GM03348 (cell line): ENCODE results near the gene HIGD1A.
"Not testable (repeated sequence)": the region's sequence is repeated elsewhere in the genome, so short reads cannot be mapped to it uniquely, and the experiment has no call there.

Source experiments
- DNase-seq: peaks from one replicate; pipeline ENCODE4 v3.0.0; 2012; ENCODE audit warnings: low spot score

The HIGD1A gene

DNA sequence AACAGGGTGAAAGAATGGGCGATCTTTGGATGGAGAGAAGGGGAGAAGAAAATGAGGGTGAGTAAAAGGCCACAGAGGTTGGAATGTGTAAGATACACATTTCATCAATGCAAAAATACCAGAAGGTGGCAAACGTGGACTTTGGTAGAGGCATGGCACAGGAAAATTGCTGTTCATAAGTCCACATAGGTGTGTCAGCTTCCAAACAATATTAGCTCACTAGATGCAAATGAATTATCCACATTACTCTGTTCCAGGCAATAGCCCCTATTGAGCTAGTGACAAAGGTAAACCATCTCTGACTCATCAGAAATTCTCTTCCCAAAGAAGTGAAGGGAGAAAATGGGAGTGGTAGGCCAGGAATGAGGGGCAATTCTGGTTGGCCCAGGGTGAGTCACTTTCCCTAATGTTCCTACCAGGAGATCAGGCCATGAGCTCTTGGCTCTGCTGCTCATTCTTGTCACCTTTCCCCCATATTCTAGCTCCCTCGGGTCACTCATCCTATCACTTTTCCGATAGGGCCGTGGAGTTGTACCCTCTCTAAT, 24.9 kb upstream of the HIGD1A start:
- DNase-seq = no peak

GRCh38 chr3:42827654-42828053, 23.4 kb upstream of the HIGD1A start:
- DNase-seq = no peak

GRCh38 chr3:42827023-42827422, 22.7 kb upstream of the HIGD1A start:
- no peak for DNase-seq

- DNase-seq = no peak
Observed at GRCh38 chr3:42826141-42826540, 21.9 kb upstream of the HIGD1A start.

DNA sequence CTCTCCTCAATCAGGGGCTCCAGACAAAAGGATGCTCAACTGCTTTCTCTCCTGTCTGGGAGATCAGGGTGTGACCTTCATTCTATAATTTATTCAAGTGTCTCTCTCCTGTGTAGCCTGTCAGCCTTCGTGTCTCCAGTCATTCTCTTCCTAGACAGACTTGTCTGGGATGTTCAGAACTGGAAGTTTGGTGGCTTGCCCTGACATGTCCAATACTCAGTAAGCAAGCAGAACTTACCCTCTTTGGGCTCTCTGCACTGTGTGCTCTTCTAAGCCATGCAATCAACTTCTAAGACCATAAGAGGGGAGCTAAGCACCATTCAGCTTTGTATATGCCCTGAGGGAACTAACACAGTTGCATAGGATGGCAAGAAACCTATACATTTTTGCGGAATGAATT, 19.1 kb upstream of the HIGD1A start:
- DNase-seq = no peak

GRCh38 chr3:42822828-42823227, 18.5 kb upstream of the HIGD1A start:
- no peak for DNase-seq

GRCh38 chr3:42820746-42821051, 16.4 kb upstream of the HIGD1A start:
- DNase-seq = no peak

DNA sequence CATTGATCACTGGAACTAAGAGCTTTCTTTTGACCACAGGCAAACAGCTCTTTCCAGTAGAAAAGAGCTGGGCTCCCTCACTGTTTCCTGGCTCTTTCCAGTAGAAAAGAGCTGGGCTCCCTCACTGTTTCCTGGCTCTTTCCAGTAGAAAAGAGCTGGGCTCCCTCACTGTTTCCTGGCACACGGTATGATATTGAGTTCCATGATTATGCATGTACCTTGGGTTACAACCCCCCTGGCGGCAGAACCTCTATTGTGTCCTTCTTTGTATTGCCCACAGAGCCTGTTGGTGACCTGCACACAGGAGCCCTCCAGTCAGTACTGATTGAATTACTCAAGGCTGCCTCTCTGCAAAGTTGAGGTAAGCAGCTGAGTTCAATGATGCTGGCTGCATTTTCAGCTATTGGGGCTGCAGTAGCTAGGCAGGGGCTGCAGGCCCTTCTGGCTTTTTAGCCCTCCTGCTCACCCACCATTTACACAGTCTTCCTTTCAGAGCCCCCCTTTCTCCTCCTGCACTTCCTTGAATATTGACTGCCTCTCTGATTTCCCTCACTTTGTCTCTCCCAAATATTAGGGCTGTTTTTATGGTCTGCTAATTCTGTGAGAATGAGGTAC, 15.2 kb upstream of the HIGD1A start:
- no peak for DNase-seq

GRCh38 chr3:42815826-42816225, 11.5 kb upstream of the HIGD1A start:
- DNase-seq = no peak

DNA sequence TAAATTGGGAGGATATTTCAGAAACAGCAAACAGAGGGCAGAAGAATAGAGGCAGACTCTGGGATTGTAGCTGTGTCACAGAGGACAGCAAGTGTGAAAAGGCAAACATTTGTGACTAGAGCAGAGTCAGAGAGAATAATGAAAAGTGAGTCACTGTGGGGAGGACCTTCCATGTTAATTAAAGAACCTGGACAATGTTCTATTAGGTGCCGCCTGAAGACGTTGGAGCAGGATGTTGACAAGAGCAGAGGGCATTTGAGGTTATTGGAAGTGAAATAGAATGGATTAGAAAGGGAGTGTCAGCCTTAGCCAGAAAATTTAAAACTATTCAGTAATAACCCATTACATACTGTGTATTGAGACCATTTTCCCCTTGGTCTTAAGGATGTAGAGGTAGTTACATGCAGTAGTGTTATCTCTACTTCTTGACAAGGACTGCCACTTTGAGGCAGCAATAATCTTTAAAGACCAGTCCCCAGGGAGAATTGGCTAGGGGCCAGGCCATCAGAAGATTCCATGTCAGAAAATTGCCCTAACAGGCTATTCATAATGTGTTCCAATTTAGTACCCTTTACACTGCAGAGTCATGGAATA, 10.7 kb upstream of the HIGD1A start:
- no peak for DNase-seq

GRCh38 chr3:42814246-42814645, 10.0 kb upstream of the HIGD1A start:
- DNase-seq = no peak

DNA sequence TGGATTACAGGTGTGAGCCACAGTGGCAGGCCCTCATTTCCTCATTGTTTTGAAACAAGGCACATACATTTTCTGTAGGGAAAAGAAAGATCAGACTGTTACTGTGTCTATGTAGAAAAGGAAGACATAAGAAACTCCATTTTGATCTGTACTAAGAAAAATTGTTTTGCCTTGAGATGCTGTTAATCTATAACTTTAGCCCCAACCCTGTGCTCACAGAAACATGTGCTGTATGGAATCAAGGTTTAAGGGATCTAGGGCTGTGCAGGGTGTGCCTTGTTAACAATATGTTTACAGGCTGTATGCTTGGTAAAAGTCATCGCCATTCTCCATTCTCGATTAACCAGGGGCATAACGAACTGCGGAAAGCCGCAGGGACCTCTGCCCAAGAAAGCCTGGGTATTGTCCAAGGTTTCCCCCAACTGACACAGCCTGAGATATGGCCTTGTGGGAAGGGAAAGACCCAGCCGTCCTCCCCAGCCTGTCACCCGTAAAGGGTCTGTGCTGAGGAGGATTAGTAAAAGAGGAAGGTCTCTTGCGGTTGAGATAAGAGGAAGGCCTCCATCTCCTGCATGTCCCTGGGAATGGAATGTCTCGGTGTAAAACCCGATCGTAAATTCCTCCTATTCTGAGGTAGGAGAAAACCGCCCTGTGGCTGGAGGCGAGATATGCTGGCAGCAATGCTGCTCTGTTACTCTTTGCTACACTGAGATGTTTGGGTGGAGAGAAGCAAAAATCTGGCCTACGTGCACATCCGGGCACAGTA, 7.0 kb upstream of the HIGD1A start:
- DNase-seq = not testable (repeated sequence)

- DNase-seq = not testable (repeated sequence)
Observed at GRCh38 chr3:42810706-42811105, 6.4 kb upstream of the HIGD1A start.

DNA sequence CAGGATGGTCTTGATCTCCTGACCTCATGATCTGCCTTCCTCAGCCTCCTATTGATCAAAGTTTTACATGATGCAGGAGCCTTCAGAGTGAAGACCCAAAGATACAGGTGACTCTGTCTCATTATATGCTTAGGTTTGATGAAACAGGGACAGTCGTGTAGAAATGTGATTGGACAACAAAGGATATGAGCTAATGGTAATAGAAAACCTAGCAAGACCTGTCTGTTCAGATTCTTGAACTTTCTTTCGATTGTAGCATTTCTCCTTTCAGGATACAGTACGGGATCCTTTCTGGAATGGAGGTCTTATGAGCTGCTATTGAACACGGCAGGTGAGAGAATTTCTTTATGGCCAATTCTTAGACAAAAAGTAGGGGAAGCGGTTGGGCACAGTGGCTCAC, 4.9 kb upstream of the HIGD1A start, which contains the start of gene ACKR2:
Gene ACKR2, plus strand, starts transcription at position 244 of the 400 bp plus-strand sequence. CDS start 55,058 bp downstream, outside the sequence.
- no peak for DNase-seq

DNA sequence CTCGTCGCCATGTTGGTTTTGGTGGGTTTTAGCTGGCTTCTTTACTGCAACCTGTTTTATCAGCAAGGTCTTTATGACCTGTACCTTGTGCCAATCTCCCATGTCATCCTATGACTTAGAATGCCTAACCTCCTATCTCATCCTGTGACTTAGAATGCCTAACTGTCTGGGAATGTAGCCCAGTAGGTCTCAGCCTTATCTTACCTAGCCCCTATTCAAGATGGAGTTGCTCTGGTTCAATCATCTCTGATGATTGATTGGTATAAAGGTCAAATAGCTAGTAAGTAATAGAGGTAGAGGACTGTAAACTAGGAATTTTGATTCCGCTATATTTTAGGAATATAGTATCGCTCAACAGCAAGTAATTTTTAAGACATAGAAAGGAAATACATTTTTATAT, 3.6 kb upstream of the HIGD1A start:
- DNase-seq = no peak

DNA sequence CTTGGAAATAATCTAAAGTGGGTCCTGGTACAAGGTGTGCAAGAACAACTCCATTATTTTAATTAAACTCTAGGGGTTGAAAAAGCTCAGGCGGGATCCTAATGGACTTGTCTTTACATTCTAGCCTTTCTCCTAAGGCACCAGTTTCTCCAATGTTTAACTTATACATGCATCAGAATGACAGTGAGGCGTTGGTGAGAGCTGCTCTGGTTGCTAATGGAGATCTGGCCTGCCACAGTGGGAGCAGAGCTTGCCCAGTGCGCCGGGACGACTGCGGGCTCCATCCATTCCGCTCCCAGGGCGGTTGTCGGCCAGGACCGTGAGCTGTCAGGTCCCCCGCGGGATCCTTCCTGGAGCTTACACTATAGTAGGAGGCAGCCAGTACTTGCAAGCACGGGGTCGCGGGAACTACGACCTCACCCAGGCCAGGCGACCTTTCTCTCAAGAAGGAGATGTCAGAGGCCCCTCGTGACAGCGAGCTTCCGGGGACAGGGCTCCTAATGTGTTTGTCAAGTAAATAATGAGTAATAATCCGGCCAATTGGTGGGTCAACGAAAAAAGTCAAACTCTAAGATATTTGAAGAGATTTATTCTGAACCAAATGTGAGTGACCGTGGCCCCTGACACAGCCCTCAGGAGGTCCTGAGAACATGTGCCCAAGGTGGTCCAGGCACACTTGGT, 991 bp upstream of the HIGD1A start:
- peak; percentile 31 for DNase-seq

DNA sequence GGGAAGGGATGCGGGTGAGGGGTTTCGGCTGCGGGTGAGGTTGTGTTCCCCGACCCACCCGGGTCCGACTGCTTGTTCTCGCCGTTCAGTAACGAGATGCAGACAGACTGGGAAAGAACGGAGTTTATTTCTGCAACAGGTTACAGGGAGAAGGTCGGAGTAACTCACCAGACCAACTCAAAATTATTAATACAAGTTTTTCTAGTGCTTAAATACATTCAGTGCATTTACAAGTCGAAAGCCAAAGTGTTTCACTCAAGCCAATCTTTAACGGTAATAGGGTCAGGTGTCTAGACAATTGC, 492 bp upstream of the HIGD1A start:
- DNase-seq = no peak

DNA sequence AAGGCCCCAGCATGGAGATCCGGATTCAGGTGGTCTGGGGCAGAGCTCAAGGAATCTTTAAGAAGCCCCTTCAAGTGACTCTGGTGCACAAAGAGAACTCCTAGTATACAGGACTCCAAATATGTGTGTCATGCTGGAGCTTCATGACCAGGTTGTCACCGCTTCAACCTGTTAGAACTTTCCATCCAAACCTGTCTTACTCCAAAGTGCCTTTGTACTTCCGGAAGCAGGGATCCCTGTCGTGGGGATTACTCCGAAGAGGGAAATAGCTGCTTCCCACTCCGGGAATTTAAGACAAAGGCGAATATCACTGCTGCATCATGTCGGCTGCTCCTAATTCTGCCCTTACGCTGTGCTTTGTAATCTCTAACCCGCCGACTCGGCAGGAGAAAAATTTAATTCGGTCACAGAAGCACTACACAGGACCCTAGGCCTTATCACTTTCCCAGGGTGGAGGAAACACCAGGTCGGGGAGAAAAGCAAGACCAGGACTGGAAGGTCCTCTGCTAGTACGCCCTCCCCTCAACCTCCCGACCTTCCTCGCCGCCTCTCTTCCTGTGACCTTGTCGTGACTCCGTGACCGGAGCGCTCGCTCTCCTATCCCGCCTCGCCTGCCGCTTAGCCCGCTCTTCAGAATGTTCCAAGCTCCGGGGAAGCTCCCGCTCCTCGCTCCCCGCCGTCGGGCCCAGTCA, 730 bp downstream of the HIGD1A start:
- DNase-seq = peak; percentile 24

DNA sequence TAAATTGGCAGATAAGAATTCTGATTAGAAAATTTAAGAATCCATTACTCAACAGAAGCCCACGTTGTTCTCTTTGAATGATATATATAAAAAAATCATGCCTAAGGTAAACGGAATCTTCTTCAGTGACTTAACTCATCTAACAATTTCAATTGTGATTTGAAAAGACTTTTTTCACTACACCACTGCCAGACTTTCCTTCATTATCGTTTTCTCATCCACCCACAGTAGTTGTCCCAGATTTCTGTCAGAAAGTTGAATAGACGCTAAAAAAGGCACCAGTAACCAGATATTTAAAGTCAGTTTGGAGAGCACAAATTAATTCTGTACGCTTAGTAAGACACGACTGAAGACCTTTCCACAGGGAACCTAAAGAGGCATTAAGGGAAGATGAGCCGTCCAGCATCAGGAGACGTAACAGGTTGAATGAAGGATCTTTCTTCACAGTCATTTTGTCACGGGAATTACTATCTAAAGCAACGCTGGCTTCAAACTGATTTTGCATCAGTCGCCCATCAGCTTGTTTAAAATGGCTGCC, 1.3 kb downstream of the HIGD1A start:
- DNase-seq = peak; percentile 11

DNA sequence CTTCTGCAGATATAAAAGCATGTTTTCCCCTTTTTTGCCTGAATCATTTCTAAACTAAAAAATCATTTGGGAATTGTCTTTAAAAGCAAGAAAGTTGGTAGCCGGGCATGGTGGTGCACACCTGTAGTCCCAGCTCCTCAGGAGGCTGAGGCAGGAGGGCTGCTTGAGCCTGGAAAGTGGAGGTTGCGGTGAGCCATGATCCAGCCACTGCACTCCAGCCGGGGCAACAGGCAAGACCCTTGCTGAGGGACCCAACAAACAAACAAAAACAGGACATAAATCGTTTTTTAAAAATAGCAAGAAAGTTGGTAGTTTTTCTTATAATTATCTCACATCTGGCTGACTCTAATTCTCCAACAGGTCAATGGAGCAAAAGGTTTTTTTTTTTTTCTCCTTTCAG, 2.5 kb downstream of the HIGD1A start:
- no peak for DNase-seq

- DNase-seq = no peak
Observed at GRCh38 chr3:42801048-42801620, 3.2 kb downstream of the HIGD1A start.

DNA sequence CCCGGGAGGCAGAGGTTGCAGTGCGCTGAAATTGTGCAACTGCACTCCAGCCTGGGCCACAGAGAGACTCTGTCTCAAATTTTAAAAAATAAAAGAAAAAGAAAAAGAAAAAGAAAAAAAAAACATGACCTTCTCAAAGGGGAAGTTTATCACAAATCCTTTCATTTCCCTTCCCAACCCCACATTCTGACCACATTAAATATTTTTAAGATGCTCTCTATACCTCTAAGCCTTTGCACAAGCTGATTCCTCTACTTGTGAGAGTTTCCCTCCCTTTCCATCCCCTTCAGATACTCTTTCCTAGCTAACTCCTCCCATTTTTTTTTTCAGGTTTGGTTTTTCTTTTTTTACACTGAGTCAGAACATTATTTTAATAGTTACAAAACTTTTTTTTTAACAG, 4.0 kb downstream of the HIGD1A start:
- DNase-seq = no peak
